Neural cell (in vitro differentiated cells): Measurements from ENCODE around the gene TRAK1.

Experiments
- EP300 ChIP-seq: fragments of 450-650 bp; conservative IDR thresholded peaks from 2 replicates; pipeline ENCODE4 v1.6.1; 2014; ENCODE audit warnings: antibody characterized with exemption, mild to moderate bottlenecking, moderate library complexity; ENCODE audit not compliant: poor library complexity, severe bottlenecking
- EZH2 ChIP-seq: fragments of 200-600, 300-800 bp; shearing (Covaris generic), sonication (generic); IDR thresholded peaks from 2 replicates; pipeline ENCODE4 v1.6.1; 2014; ENCODE audit warnings: antibody characterized with exemption, low read length, borderline replicate concordance, mild to moderate bottlenecking; ENCODE audit not compliant: insufficient read depth, poor library complexity, severe bottlenecking
- MXI1 ChIP-seq: fragments of 450-650 bp; conservative IDR thresholded peaks from 2 replicates; pipeline ENCODE4 v1.6.1; 2014; ENCODE audit warnings: antibody characterized with exemption, mild to moderate bottlenecking; ENCODE audit not compliant: poor library complexity, severe bottlenecking
- POLR2AphosphoS5 ChIP-seq: IDR thresholded peaks from 2 replicates; pipeline ENCODE4 v1.6.1; 2012
- TAF1 ChIP-seq: IDR thresholded peaks from 2 replicates; pipeline ENCODE4 v1.6.1; 2012; ENCODE audit warnings: low read depth
- TF ChIP-seq, protein P1 (sequence below): IDR thresholded peaks from 2 replicates; pipeline ENCODE4 v1.6.1; 2012; ENCODE audit warnings: borderline replicate concordance
- TF ChIP-seq, protein P2 (sequence below): fragments of 450-650 bp; IDR thresholded peaks from 2 replicates; pipeline ENCODE4 v1.5.1; 2014; ENCODE audit warnings: antibody characterized with exemption, mild to moderate bottlenecking, moderate library complexity; ENCODE audit not compliant: poor library complexity, severe bottlenecking

DNA sequence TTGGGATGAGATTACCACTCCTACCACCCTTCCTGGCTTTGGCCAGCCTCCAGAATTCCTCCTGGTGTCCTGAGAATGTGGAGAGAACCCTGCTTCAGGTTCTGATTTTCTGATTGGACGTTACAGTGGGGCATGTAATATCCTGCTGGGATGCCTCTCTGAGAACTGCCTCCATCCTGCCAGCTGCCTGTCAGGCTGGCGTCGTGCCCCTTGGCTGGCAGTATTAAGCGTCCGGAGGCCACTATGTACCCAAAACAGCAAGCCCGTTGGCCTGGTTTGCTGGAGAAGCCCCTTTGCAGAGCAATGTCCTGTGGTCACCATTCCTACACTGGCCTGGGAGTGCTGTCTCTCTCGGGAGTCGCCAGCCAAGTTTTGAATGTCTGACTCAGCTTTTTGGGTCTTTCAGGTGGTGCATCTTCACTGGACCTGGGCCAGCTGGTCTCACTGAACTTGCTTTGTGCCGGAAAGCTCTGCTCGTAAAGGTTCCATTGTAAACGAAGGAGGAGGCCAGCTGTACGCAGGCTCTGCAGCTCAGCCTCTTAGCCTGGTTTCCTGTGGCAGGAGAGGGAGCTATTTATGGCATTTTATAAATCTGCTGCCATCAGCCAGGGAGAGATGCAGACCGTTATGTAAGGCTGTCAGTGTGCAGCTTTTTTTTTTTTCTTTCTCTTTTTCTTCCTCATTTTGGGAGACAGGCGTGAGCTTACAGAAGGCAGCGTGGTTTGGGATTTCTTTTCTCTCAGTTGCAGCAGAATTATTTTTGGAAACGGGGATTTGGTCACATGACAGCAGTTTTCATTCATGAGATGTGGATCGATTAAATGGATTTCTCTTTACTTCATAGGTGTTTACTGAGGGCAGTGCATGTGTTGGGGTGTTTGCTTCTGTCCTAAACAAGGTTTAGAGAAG is 19.0 kb upstream of the TRAK1 start:
- TF ChIP-seq, protein P1, sequence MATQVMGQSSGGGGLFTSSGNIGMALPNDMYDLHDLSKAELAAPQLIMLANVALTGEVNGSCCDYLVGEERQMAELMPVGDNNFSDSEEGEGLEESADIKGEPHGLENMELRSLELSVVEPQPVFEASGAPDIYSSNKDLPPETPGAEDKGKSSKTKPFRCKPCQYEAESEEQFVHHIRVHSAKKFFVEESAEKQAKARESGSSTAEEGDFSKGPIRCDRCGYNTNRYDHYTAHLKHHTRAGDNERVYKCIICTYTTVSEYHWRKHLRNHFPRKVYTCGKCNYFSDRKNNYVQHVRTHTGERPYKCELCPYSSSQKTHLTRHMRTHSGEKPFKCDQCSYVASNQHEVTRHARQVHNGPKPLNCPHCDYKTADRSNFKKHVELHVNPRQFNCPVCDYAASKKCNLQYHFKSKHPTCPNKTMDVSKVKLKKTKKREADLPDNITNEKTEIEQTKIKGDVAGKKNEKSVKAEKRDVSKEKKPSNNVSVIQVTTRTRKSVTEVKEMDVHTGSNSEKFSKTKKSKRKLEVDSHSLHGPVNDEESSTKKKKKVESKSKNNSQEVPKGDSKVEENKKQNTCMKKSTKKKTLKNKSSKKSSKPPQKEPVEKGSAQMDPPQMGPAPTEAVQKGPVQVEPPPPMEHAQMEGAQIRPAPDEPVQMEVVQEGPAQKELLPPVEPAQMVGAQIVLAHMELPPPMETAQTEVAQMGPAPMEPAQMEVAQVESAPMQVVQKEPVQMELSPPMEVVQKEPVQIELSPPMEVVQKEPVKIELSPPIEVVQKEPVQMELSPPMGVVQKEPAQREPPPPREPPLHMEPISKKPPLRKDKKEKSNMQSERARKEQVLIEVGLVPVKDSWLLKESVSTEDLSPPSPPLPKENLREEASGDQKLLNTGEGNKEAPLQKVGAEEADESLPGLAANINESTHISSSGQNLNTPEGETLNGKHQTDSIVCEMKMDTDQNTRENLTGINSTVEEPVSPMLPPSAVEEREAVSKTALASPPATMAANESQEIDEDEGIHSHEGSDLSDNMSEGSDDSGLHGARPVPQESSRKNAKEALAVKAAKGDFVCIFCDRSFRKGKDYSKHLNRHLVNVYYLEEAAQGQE: no peak
- TF ChIP-seq EZH2: no peak
- TF ChIP-seq EP300: peak; percentile 14
- TF ChIP-seq, protein P2, sequence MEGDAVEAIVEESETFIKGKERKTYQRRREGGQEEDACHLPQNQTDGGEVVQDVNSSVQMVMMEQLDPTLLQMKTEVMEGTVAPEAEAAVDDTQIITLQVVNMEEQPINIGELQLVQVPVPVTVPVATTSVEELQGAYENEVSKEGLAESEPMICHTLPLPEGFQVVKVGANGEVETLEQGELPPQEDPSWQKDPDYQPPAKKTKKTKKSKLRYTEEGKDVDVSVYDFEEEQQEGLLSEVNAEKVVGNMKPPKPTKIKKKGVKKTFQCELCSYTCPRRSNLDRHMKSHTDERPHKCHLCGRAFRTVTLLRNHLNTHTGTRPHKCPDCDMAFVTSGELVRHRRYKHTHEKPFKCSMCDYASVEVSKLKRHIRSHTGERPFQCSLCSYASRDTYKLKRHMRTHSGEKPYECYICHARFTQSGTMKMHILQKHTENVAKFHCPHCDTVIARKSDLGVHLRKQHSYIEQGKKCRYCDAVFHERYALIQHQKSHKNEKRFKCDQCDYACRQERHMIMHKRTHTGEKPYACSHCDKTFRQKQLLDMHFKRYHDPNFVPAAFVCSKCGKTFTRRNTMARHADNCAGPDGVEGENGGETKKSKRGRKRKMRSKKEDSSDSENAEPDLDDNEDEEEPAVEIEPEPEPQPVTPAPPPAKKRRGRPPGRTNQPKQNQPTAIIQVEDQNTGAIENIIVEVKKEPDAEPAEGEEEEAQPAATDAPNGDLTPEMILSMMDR: no peak
- TF ChIP-seq POLR2AphosphoS5: peak; percentile 15
- TF ChIP-seq TAF1: no peak
- TF ChIP-seq MXI1: no peak
